Superior temporal gyrus (tissue), 1 donor: ENCODE data around the gene ANKHD1.
A peak's percentile ranks its signal among the peaks of the same experiment; 100 is the strongest.
"Not testable (repeated sequence)": the region's sequence is repeated elsewhere in the genome, so short reads cannot be mapped to it uniquely, and the experiment has no call there.

Source experiments
- DNase-seq: peaks from one replicate; pipeline ENCODE4 v3.0.0-alpha.2; 2016; ENCODE audit errors: extremely low spot score

ANKHD1 gene

GRCh38 chr5:140372971-140373487 is 28.6 kb upstream of the ANKHD1 start:
- DNase-seq, result peak; percentile 82

GRCh38 chr5:140381351-140381750 is 20.3 kb upstream of the ANKHD1 start:
- DNase-seq, result no peak

- DNase-seq, result no peak
Measured at GRCh38 chr5:140381972-140382371, 19.7 kb upstream of the ANKHD1 start.

- DNase-seq, result no peak
Measured at GRCh38 chr5:140382866-140383265, 18.8 kb upstream of the ANKHD1 start.

- no peak for DNase-seq
Measured at GRCh38 chr5:140383300-140383699, 18.3 kb upstream of the ANKHD1 start.

GRCh38 chr5:140388052-140388451 is 13.6 kb upstream of the ANKHD1 start:
- DNase-seq, result no peak

- DNase-seq, result no peak
Measured at GRCh38 chr5:140391312-140391711, 10.3 kb upstream of the ANKHD1 start.

GRCh38 chr5:140391732-140392131 is 9.9 kb upstream of the ANKHD1 start:
- no peak for DNase-seq

GRCh38 chr5:140393738-140394137 is 7.9 kb upstream of the ANKHD1 start:
- no peak for DNase-seq

GRCh38 chr5:140398379-140398811 is 3.2 kb upstream of the ANKHD1 start:
- DNase-seq, result no peak

- peak; percentile 22 for DNase-seq
Measured at GRCh38 chr5:140399979-140400729, 1.5 kb upstream of the ANKHD1 start.

GRCh38 chr5:140400730-140401361 is 787 bp upstream of the ANKHD1 start:
- peak; percentile 99 for DNase-seq

- DNase-seq, result peak; percentile 22
Measured at GRCh38 chr5:140402258-140403074, 833 bp downstream of the ANKHD1 start.

GRCh38 chr5:140403613-140404012 is 2.0 kb downstream of the ANKHD1 start:
- no peak for DNase-seq

GRCh38 chr5:140408750-140409241 is 7.2 kb downstream of the ANKHD1 start:
- DNase-seq, result no peak

GRCh38 chr5:140413230-140413629 is 11.6 kb downstream of the ANKHD1 start:
- DNase-seq, result no peak

GRCh38 chr5:140417235-140417634 is 15.6 kb downstream of the ANKHD1 start:
- DNase-seq, result no peak

GRCh38 chr5:140418862-140419520 is 17.4 kb downstream of the ANKHD1 start:
- no peak for DNase-seq

- DNase-seq, result no peak
Measured at GRCh38 chr5:140420226-140420570, 18.6 kb downstream of the ANKHD1 start.

- DNase-seq, result no peak
Measured at GRCh38 chr5:140420665-140421361, 19.2 kb downstream of the ANKHD1 start.

GRCh38 chr5:140421375-140421774 is 19.7 kb downstream of the ANKHD1 start:
- DNase-seq, result not testable (repeated sequence)
